Activated CD4-positive, alpha-beta memory T cell treated with anti-CD3 and anti-CD28 coated beads for 36 hours (primary cell): ENCODE results near the gene IGF2BP3. TPM values are rescaled to one million over a fixed set of nuclear protein-coding genes. Genes with fewer than 3 reads are reported as not detected.

ENCODE experiments used
- CTCF ChIA-PET: fragments of 350-600 bp; sonication (Branson Sonifier 250); formaldehyde crosslinking; loops from one replicate; lab custom pipeline; 2021; ENCODE audit warnings: antibody characterized with exemption, inconsistent platforms; lab: Charles Lee
- POLR2A ChIA-PET: fragments of 350-600 bp; sonication (Branson Sonifier 250); formaldehyde crosslinking; loops from one replicate; lab custom pipeline; 2021; ENCODE audit warnings: antibody characterized with exemption; lab: Charles Lee
- DNase-seq: peaks from one replicate; pipeline ENCODE4 v3.0.0-alpha.2; 2020
- H3K27ac Mint-ChIP-seq: one replicate; pipeline ENCODE4 v1.8.0; 2021; ENCODE audit warnings: mixed read lengths
- H3K27me3 Mint-ChIP-seq: one replicate; pipeline ENCODE4 v1.8.0; 2021; ENCODE audit warnings: mixed read lengths
- H3K36me3 Mint-ChIP-seq: one replicate; pipeline ENCODE4 v1.8.0; 2021; ENCODE audit warnings: mixed read lengths
- H3K4me1 Mint-ChIP-seq: one replicate; pipeline ENCODE4 v1.8.0; 2021; ENCODE audit warnings: low read depth, mixed read lengths
- H3K4me3 Mint-ChIP-seq: one replicate; pipeline ENCODE4 v1.8.0; 2021; ENCODE audit warnings: mild to moderate bottlenecking, mixed read lengths
- H3K9me3 Mint-ChIP-seq: one replicate; pipeline ENCODE4 v1.8.0; 2021; ENCODE audit warnings: mixed read lengths
- intact Hi-C: fragments of 100-400 bp; cut with micrococcal nuclease; formaldehyde crosslinking; loops from one replicate; pipeline ENCODE4 v1.15.1; 2023
- total RNA-seq, 2 experiments: library from RNA; stranded (reverse); gene quantifications; one replicate each; pipeline ENCODE4 v1.2.3, GENCODE V29; 2021

Gene IGF2BP3
- total RNA-seq, 2 experiments from 2014 or later: 0.19 to 0.24 TPM

GRCh38 chr7:23477962-23478866 is 7.9 kb upstream of the IGF2BP3 start:
- Mint-ChIP-seq H3K9me3 (no peaks in the 10 kb centered on the region), H3K27me3 (peaks cover 36% of the 10 kb centered on the region), H3K36me3 (peaks cover 2% of the 10 kb centered on the region), H3K27ac (no peak overlapping the region), H3K4me1 (peaks cover 11% of the 10 kb centered on the region), H3K4me3 (no peak overlapping the region)
- ChIA-PET POLR2A (no interaction called here), CTCF (interaction anchor here (0.5 to 3.5 kb wide), 2 partner anchors 10 to 205 kb away, joined by 3 to 12 read pairs; no protein-coding TSS in a partner anchor)
- intact Hi-C loops: no loop called here
- DNase-seq: no peak

- H3K4me1 Mint-ChIP-seq: peaks cover 12% of the 10 kb centered on the region
- H3K4me3 Mint-ChIP-seq: no peak overlapping the region
- H3K27me3 Mint-ChIP-seq: peaks cover 44% of the 10 kb centered on the region
- ChIA-PET POLR2A (no interaction called here), CTCF (interaction anchor here (3.5 kb wide), 1 partner anchor 204 kb away, joined by 12 read pairs; no protein-coding TSS in a partner anchor)
- peaks cover 2% of the 10 kb centered on the region for H3K36me3 Mint-ChIP-seq
- no peak for DNase-seq
- H3K27ac Mint-ChIP-seq: no peak overlapping the region
- H3K9me3 Mint-ChIP-seq: no peaks in the 10 kb centered on the region
- intact Hi-C loops: no loop called here
Observed at GRCh38 chr7:23477157-23477499, 6.8 kb upstream of the IGF2BP3 start.

GRCh38 chr7:23476286-23477156 is 6.2 kb upstream of the IGF2BP3 start:
- POLR2A ChIA-PET: no interaction called here
- no peaks in the 10 kb centered on the region for H3K9me3 Mint-ChIP-seq
- CTCF ChIA-PET: no interaction called here
- peaks cover 2% of the 10 kb centered on the region for H3K36me3 Mint-ChIP-seq
- DNase-seq: no peak
- H3K27ac Mint-ChIP-seq: no peak overlapping the region
- intact Hi-C loops: no loop called here
- H3K4me3 Mint-ChIP-seq: no peak overlapping the region
- H3K27me3 Mint-ChIP-seq: peaks cover 48% of the 10 kb centered on the region
- peaks cover 13% of the 10 kb centered on the region for H3K4me1 Mint-ChIP-seq

- H3K27ac Mint-ChIP-seq: no peak overlapping the region
- peaks cover 21% of the 10 kb centered on the region for H3K4me1 Mint-ChIP-seq
- H3K4me3 Mint-ChIP-seq: no peak overlapping the region
- intact Hi-C loops: loop anchor here (2.0 kb wide), 2 partner anchors 103 to 295 kb away; no protein-coding TSS in a partner anchor
- CTCF ChIA-PET: no interaction called here
- no peak for DNase-seq
- H3K36me3 Mint-ChIP-seq: peaks cover 2% of the 10 kb centered on the region
- POLR2A ChIA-PET: no interaction called here
- H3K9me3 Mint-ChIP-seq: no peaks in the 10 kb centered on the region
- H3K27me3 Mint-ChIP-seq: peaks cover 54% of the 10 kb centered on the region
Observed at GRCh38 chr7:23475576-23475839, 5.2 kb upstream of the IGF2BP3 start.

- Mint-ChIP-seq H3K27ac (no peak overlapping the region), H3K9me3 (no peaks in the 10 kb centered on the region), H3K27me3 (peaks cover 57% of the 10 kb centered on the region), H3K4me3 (peak overlapping the region; percentile 63), H3K36me3 (peaks cover 2% of the 10 kb centered on the region), H3K4me1 (peaks cover 26% of the 10 kb centered on the region)
- DNase-seq: no peak
- ChIA-PET POLR2A (no interaction called here), CTCF (interaction anchor here (0.7 kb wide), 1 partner anchor 202 kb away, joined by 4 read pairs; no protein-coding TSS in a partner anchor)
- intact Hi-C loops: loop anchor here (2.0 to 5.0 kb wide), 3 partner anchors 102 to 294 kb away; partner anchors contain the start of gene CCDC126
Observed at GRCh38 chr7:23474829-23475575, 4.7 kb upstream of the IGF2BP3 start.

GRCh38 chr7:23474094-23474828 is 4.0 kb upstream of the IGF2BP3 start:
- Mint-ChIP-seq H3K4me3 (peak overlapping the region; percentile 63), H3K27ac (peak overlapping the region; percentile 42), H3K9me3 (no peaks in the 10 kb centered on the region), H3K36me3 (peaks cover 2% of the 10 kb centered on the region), H3K27me3 (peaks cover 60% of the 10 kb centered on the region), H3K4me1 (peaks cover 27% of the 10 kb centered on the region)
- ChIA-PET CTCF (interaction anchor here (0.7 to 2.0 kb wide), 2 partner anchors 201 kb away, joined by 4 to 10 read pairs; no protein-coding TSS in a partner anchor), POLR2A (interaction anchor here (0.5 kb wide), 1 partner anchor 61 kb away, joined by 3 read pairs; no protein-coding TSS in a partner anchor)
- intact Hi-C loops: loop anchor here (2.0 to 5.0 kb wide), 3 partner anchors 101 to 293 kb away; partner anchors contain the start of gene CCDC126
- DNase-seq: peak; percentile 91

GRCh38 chr7:23473844-23474093 is 3.5 kb upstream of the IGF2BP3 start:
- no peaks in the 10 kb centered on the region for H3K9me3 Mint-ChIP-seq
- H3K27ac Mint-ChIP-seq: no peak overlapping the region
- ChIA-PET CTCF (interaction anchor here (1.1 to 2.0 kb wide), 2 partner anchors 197 to 200 kb away, joined by 3 to 10 read pairs; no protein-coding TSS in a partner anchor), POLR2A (no interaction called here)
- intact Hi-C loops: loop anchor here (2.0 to 5.0 kb wide), 3 partner anchors 101 to 293 kb away; partner anchors contain the start of gene CCDC126
- peaks cover 59% of the 10 kb centered on the region for H3K27me3 Mint-ChIP-seq
- H3K4me3 Mint-ChIP-seq: peak overlapping the region; percentile 63
- DNase-seq: no peak
- peaks cover 28% of the 10 kb centered on the region for H3K4me1 Mint-ChIP-seq
- H3K36me3 Mint-ChIP-seq: peaks cover 2% of the 10 kb centered on the region

GRCh38 chr7:23472956-23473843 is 2.9 kb upstream of the IGF2BP3 start:
- no peak overlapping the region for H3K27ac Mint-ChIP-seq
- no peak for DNase-seq
- no peaks in the 10 kb centered on the region for H3K9me3 Mint-ChIP-seq
- H3K36me3 Mint-ChIP-seq: peaks cover 2% of the 10 kb centered on the region
- ChIA-PET CTCF (interaction anchor here (0.7 to 2.0 kb wide), 4 partner anchors 10 to 200 kb away, joined by 3 to 11 read pairs (median 7); no protein-coding TSS in a partner anchor), POLR2A (interaction anchor here (0.6 kb wide), 1 partner anchor 20 kb away, joined by 4 read pairs; no protein-coding TSS in a partner anchor)
- peaks cover 58% of the 10 kb centered on the region for H3K27me3 Mint-ChIP-seq
- intact Hi-C loops: loop anchor here (5.0 kb wide), 1 partner anchor 124 kb away; the partner anchor contains the start of gene CCDC126
- H3K4me3 Mint-ChIP-seq: peak overlapping the region; percentile 47
- H3K4me1 Mint-ChIP-seq: peaks cover 32% of the 10 kb centered on the region

GRCh38 chr7:23472556-23472955 is 2.3 kb upstream of the IGF2BP3 start:
- no peak for DNase-seq
- H3K36me3 Mint-ChIP-seq: peaks cover 2% of the 10 kb centered on the region
- peaks cover 38% of the 10 kb centered on the region for H3K4me1 Mint-ChIP-seq
- CTCF ChIA-PET: interaction anchor here (0.7 to 2.0 kb wide), 3 partner anchors 9 to 199 kb away, joined by 4 to 11 read pairs (median 10); no protein-coding TSS in a partner anchor
- POLR2A ChIA-PET: interaction anchor here (0.6 kb wide), 1 partner anchor 21 kb away, joined by 4 read pairs; no protein-coding TSS in a partner anchor
- peaks cover 64% of the 10 kb centered on the region for H3K27me3 Mint-ChIP-seq
- intact Hi-C loops: loop anchor here (5.0 kb wide), 1 partner anchor 125 kb away; the partner anchor contains the start of gene CCDC126
- no peaks in the 10 kb centered on the region for H3K9me3 Mint-ChIP-seq
- no peak overlapping the region for H3K27ac Mint-ChIP-seq
- peak overlapping the region; percentile 12 for H3K4me3 Mint-ChIP-seq

- Mint-ChIP-seq H3K27ac (no peak overlapping the region), H3K4me3 (no peak overlapping the region), H3K4me1 (peaks cover 43% of the 10 kb centered on the region), H3K27me3 (peaks cover 66% of the 10 kb centered on the region), H3K36me3 (peaks cover 2% of the 10 kb centered on the region), H3K9me3 (no peaks in the 10 kb centered on the region)
- no peak for DNase-seq
- CTCF ChIA-PET: interaction anchor here (1.6 to 2.0 kb wide), 2 partner anchors 9 to 199 kb away, joined by 10 to 11 read pairs; no protein-coding TSS in a partner anchor
- intact Hi-C loops: loop anchor here (5.0 kb wide), 1 partner anchor 125 kb away; the partner anchor contains the start of gene CCDC126
- POLR2A ChIA-PET: no interaction called here
Observed at GRCh38 chr7:23472046-23472445, 1.8 kb upstream of the IGF2BP3 start.
